ENCODE data around the gene MRGPRD.

DNA sequence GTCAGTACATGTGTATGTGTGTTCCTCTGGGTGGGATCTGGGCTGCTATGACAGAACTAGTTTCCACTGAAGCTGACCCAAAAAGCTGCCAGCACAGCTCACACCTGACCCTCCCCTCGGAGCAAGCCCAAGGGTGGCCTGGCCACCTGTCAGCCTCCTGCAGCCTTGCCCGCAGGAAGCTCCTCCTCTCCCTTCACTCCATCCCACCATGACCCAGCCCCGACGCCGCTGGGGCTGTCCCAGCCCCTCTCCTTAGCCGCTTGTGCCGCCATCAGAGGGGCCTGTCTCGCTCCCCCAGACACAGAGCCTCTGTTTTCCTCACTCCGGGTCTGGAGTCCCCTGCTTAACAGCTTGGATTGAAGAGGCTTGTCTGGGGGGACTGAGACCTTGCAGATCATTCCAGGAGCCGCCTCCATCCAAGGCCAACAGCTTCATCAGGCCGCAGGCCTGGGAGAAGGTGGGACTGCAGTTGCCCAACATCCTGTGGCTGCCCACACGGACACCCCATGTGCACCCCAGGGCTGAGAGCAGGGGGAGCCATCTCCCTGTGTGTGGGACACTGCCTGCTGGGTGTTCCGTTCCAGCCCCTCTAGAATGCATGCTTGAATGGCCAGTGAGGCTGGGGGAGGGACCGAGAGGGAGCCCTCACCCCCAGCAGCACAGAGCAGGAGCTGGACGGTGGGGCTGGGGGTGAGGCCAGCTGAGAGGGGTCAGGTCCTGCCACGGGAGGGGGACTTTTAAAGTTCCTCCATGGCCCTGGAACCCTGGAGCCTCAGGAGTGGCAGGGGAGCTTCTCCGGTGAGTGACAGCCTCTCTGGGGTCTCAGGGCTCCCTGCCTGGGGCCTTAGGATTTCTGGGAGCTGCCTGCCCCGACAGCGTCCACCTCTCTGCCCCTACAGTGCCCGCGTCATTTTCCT, 31.6 kb upstream of the MRGPRD start:
- TF ChIP-seq CTCF (IDR thresholded peaks at IDR 0.05) = no peak
- no peak for TF ChIP-seq EZH2 (IDR thresholded peaks at IDR 0.05; ENCODE audit: borderline replicate concordance, insufficient read depth, low read depth, low read length, poor library complexity, severe bottlenecking)
